DND-41 (cell line): ENCODE measurements around the gene CDAN1.

Source experiments
- EZH2 ChIP-seq: IDR thresholded peaks from 3 replicates; pipeline ENCODE4 v1.6.1; 2012; ENCODE audit warnings: borderline replicate concordance, low read depth, mild to moderate bottlenecking, moderate library complexity, low read length, inconsistent platforms; ENCODE audit not compliant: severe bottlenecking
- TF ChIP-seq, protein P1 (sequence below): IDR thresholded peaks from 2 replicates; pipeline ENCODE4 v1.5.1; 2012; ENCODE audit warnings: borderline replicate concordance, low read length, moderate library complexity, mild to moderate bottlenecking; ENCODE audit not compliant: poor library complexity, severe bottlenecking; ENCODE audit errors: extremely low read depth

DNA sequence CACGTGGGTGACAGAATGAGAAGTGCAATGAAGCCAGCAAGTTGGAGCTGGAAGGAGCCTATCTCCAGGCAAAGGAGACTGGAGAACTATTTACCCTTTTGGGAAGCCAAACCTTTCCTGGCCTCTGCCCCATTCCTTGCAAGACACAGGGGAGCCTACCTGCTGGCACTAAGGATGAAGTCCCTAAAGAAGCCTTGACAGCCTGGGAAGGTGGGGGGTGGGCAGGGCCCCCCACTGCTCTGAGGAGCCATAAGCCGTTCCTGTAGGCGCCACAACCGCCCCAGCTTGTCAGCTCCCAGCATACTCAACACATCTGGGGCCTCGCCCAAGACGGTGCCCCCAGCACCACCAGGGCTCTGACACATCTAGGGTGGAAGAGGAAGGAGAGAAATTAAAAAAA is 5.5 kb downstream of the CDAN1 start:
- no peak for TF ChIP-seq EZH2
- TF ChIP-seq, protein P1, sequence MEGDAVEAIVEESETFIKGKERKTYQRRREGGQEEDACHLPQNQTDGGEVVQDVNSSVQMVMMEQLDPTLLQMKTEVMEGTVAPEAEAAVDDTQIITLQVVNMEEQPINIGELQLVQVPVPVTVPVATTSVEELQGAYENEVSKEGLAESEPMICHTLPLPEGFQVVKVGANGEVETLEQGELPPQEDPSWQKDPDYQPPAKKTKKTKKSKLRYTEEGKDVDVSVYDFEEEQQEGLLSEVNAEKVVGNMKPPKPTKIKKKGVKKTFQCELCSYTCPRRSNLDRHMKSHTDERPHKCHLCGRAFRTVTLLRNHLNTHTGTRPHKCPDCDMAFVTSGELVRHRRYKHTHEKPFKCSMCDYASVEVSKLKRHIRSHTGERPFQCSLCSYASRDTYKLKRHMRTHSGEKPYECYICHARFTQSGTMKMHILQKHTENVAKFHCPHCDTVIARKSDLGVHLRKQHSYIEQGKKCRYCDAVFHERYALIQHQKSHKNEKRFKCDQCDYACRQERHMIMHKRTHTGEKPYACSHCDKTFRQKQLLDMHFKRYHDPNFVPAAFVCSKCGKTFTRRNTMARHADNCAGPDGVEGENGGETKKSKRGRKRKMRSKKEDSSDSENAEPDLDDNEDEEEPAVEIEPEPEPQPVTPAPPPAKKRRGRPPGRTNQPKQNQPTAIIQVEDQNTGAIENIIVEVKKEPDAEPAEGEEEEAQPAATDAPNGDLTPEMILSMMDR, result no peak
